GM18951 (cell line): ENCODE data around the gene PSPH.
A peak's percentile ranks its signal among the peaks of the same experiment; 100 is the strongest.
"Not testable (repeated sequence)": the region's sequence is repeated elsewhere in the genome, so short reads cannot be mapped to it uniquely, and the experiment has no call there.

Experiments
- POLR2A ChIP-seq: IDR thresholded peaks from 4 replicates; pipeline ENCODE4 v1.6.1; 2011; ENCODE audit warnings: mild to moderate bottlenecking; ENCODE audit not compliant: insufficient read length, insufficient read depth; ENCODE audit errors: extremely low read depth
- in situ Hi-C: fragments of 300-500 bp; cut with MboI; formaldehyde crosslinking; loops from one replicate; pipeline ENCODE4 v1.12.0; 2022; ENCODE audit warnings: low sequenced_read_pairs, mixed read lengths, inconsistent platforms; ENCODE audit not compliant: unreplicated experiment

The PSPH gene

GRCh38 chr7:56046721-56047445, 4.4 kb downstream of the PSPH start:
- no peak for TF ChIP-seq POLR2A
- in situ Hi-C loops = no loop called here

- in situ Hi-C loops = not testable (repeated sequence)
These were observed 5.5 kb downstream of the PSPH start for GRCh38 chr7:56045758-56046157.

GRCh38 chr7:56040730-56041129, 10.5 kb downstream of the PSPH start:
- in situ Hi-C loops = no loop called here
- no peak for TF ChIP-seq POLR2A

- peak; percentile 66 for TF ChIP-seq POLR2A
- in situ Hi-C loops = no loop called here
These were observed 17.4 kb downstream of the PSPH start for GRCh38 chr7:56033671-56034432.

GRCh38 chr7:56032578-56032977, 18.7 kb downstream of the PSPH start:
- in situ Hi-C loops = not testable (repeated sequence)

- in situ Hi-C loops = not testable (repeated sequence)
These were observed 19.7 kb downstream of the PSPH start for GRCh38 chr7:56031556-56031955.

GRCh38 chr7:56030340-56030739, 20.9 kb downstream of the PSPH start:
- TF ChIP-seq POLR2A = no peak
- in situ Hi-C loops = no loop called here

GRCh38 chr7:56028942-56029630, 22.2 kb downstream of the PSPH start:
- in situ Hi-C loops = no loop called here
- TF ChIP-seq POLR2A = no peak

GRCh38 chr7:56026538-56026937, 24.7 kb downstream of the PSPH start:
- in situ Hi-C loops = no loop called here
- TF ChIP-seq POLR2A = no peak

- TF ChIP-seq POLR2A = no peak
- in situ Hi-C loops = no loop called here
These were observed 27.7 kb downstream of the PSPH start for GRCh38 chr7:56023500-56023899.

- in situ Hi-C loops = no loop called here
These were observed 31.7 kb downstream of the PSPH start for GRCh38 chr7:56019501-56019900.

GRCh38 chr7:56017015-56017414, 34.2 kb downstream of the PSPH start:
- in situ Hi-C loops = not testable (repeated sequence)

More at GRCh38 chr7:56019501-56019900, 31.7 kb downstream of the PSPH start:
- TF ChIP-seq POLR2A = no peak

- no peak for TF ChIP-seq POLR2A
- in situ Hi-C loops = no loop called here
These were observed 41.5 kb downstream of the PSPH start for GRCh38 chr7:56009695-56010094.

- in situ Hi-C loops = no loop called here
- TF ChIP-seq POLR2A = no peak
These were observed 43.4 kb downstream of the PSPH start for GRCh38 chr7:56007891-56008290.
